IMR-90 (cell line): ENCODE data around the gene DOCK2. TPM values are rescaled to one million over a fixed set of nuclear protein-coding genes. Genes with fewer than 3 reads are reported as not detected.

Experiments
- ATAC-seq: fragments of 200-7000 bp; cut with Tn5 transposase; 2 replicates; pipeline ENCODE4 v1.9.1; 2020; ENCODE audit warnings: low read depth, mild to moderate bottlenecking, moderate library complexity
- BruUV-seq: library from RNA; stranded (reverse); fragments of 400-500 nt; replicated peaks from 2 replicates; lab custom pipeline; 2021; lab: Mats Ljungman, UMichigan
- CTCF ChIA-PET: fragments of 300-600 bp; formaldehyde crosslinking; extraction: SDS; loops from one replicate; lab custom pipeline; 2021; ENCODE audit warnings: antibody characterized with exemption; lab: Yijun Ruan, JAX
- POLR2A ChIA-PET: fragments of 300-600 bp; sonication (Branson Sonifier 250); formaldehyde crosslinking; loops from one replicate; lab custom pipeline; 2022; ENCODE audit warnings: antibody characterized with exemption; ENCODE audit not compliant: unreplicated experiment; lab: Charles Lee
- DNase-seq: peaks from one replicate; pipeline ENCODE4 v3.0.0; 2013
- H2AFZ ChIP-seq: replicated peaks from 2 replicates; pipeline ENCODE3; 2013; ENCODE audit warnings: low read length, mild to moderate bottlenecking; ENCODE audit not compliant: poor library complexity
- H2AK5ac ChIP-seq: 2 replicates; pipeline ENCODE4 v1.6.1; 2013; ENCODE audit warnings: low read depth, low read length, inconsistent platforms
- H2AK9ac ChIP-seq: replicated peaks from 2 replicates; pipeline ENCODE3; 2013; ENCODE audit warnings: mild to moderate bottlenecking, low read depth, low read length, moderate library complexity; ENCODE audit not compliant: poor library complexity
- H2BK120ac ChIP-seq: 2 replicates; pipeline ENCODE4 v1.6.1; 2013; ENCODE audit warnings: low read depth, low read length, inconsistent platforms
- H2BK15ac ChIP-seq: 3 replicates; pipeline ENCODE4 v1.6.1; 2013; ENCODE audit warnings: low read depth, low read length, inconsistent platforms
- H2BK20ac ChIP-seq: 2 replicates; pipeline ENCODE4 v1.6.1; 2013; ENCODE audit warnings: low read depth, mild to moderate bottlenecking, inconsistent platforms, low read length, moderate library complexity
- H2BK5ac ChIP-seq: 2 replicates; pipeline ENCODE4 v1.6.1; 2013; ENCODE audit warnings: mild to moderate bottlenecking, low read depth, low read length, inconsistent platforms; ENCODE audit not compliant: poor library complexity, severe bottlenecking
- H3K14ac ChIP-seq: replicated peaks from 2 replicates; pipeline ENCODE4 v1.6.1; 2013; ENCODE audit warnings: low read depth, low read length, inconsistent platforms
- H3K18ac ChIP-seq: 2 replicates; pipeline ENCODE4 v1.6.1; 2013; ENCODE audit warnings: low read depth, low read length, control low read depth
- H3K23ac ChIP-seq: 2 replicates; pipeline ENCODE4 v1.6.1; 2013; ENCODE audit warnings: low read depth, low read length, inconsistent platforms
- H3K27ac ChIP-seq: 2 replicates; pipeline ENCODE4 v1.5.1; 2013; ENCODE audit warnings: mild to moderate bottlenecking, control low read depth, low read length; ENCODE audit not compliant: insufficient read depth
- H3K27me3 ChIP-seq: 2 replicates; pipeline ENCODE4 v1.6.1; 2013; ENCODE audit warnings: low read length; ENCODE audit not compliant: control insufficient read depth, insufficient read depth
- H3K36me3 ChIP-seq: 2 replicates; pipeline ENCODE4 v1.6.1; 2013; ENCODE audit warnings: low read length, mixed read lengths; ENCODE audit not compliant: control insufficient read depth, insufficient read depth
- H3K4ac ChIP-seq: 2 replicates; pipeline ENCODE4 v1.6.1; 2013; ENCODE audit warnings: low read depth, low read length, inconsistent platforms
- H3K4me1 ChIP-seq: 2 replicates; pipeline ENCODE4 v1.6.1; 2013; ENCODE audit warnings: low read length, mixed read lengths; ENCODE audit not compliant: control insufficient read depth, insufficient read depth
- H3K4me2 ChIP-seq: 2 replicates; pipeline ENCODE4 v1.6.1; 2013; ENCODE audit warnings: low read depth, mild to moderate bottlenecking, control low read depth, low read length, moderate library complexity
- H3K4me3 ChIP-seq: 2 replicates; pipeline ENCODE4 v1.5.1; 2013; ENCODE audit warnings: low read depth, mild to moderate bottlenecking, control low read depth, low read length, moderate library complexity; ENCODE audit not compliant: insufficient read depth
- H3K56ac ChIP-seq: 2 replicates; pipeline ENCODE4 v1.6.1; 2013; ENCODE audit warnings: low read length, inconsistent platforms; ENCODE audit not compliant: insufficient read depth; ENCODE audit errors: extremely low read depth
- H3K79me1 ChIP-seq, 2 experiments: 2 replicates each; pipeline ENCODE4 v1.6.1; 2013; ENCODE audit warnings: low read length in 2 of 2, inconsistent platforms in 1 of 2, low read depth in 1 of 2
- H3K9ac ChIP-seq: 2 replicates; pipeline ENCODE4 v1.6.1; 2013; ENCODE audit warnings: low read depth, low read length, control low read depth
- H3K9me1 ChIP-seq: 2 replicates; pipeline ENCODE4 v1.6.1; 2013; ENCODE audit warnings: low read length, inconsistent platforms; ENCODE audit not compliant: insufficient read depth
- H3K9me3 ChIP-seq: 2 replicates; pipeline ENCODE4 v1.6.1; 2013; ENCODE audit warnings: low read length; ENCODE audit not compliant: control insufficient read depth, insufficient read depth
- H4K20me1 ChIP-seq: 2 replicates; pipeline ENCODE4 v1.6.1; 2013; ENCODE audit warnings: low read length, inconsistent platforms; ENCODE audit not compliant: insufficient read depth
- H4K5ac ChIP-seq: 2 replicates; pipeline ENCODE4 v1.6.1; 2013; ENCODE audit warnings: mild to moderate bottlenecking, low read depth, low read length, control low read depth
- H4K8ac ChIP-seq, 2 experiments: 2 replicates each; pipeline ENCODE4 v1.6.1; 2013; ENCODE audit warnings: low read depth in 2 of 2, low read length in 2 of 2, control low read depth in 1 of 2, inconsistent platforms in 1 of 2
- H4K91ac ChIP-seq: 2 replicates; pipeline ENCODE4 v1.6.1; 2013; ENCODE audit warnings: low read depth, low read length, inconsistent platforms; ENCODE audit not compliant: insufficient read depth
- CTCF ChIP-seq: conservative IDR thresholded peaks from 2 replicates; pipeline ENCODE4 v1.5.1; 2012; ENCODE audit warnings: mild to moderate bottlenecking, low read depth, low read length, improper control_type of control experiment
- MAFK ChIP-seq: IDR thresholded peaks from 2 replicates; pipeline ENCODE4 v1.6.1; 2012; ENCODE audit warnings: low read depth, low read length, improper control_type of control experiment
- RAD21 ChIP-seq: IDR thresholded peaks from 2 replicates; pipeline ENCODE4 v1.6.1; 2012; ENCODE audit warnings: low read length, improper control_type of control experiment
- RCOR1 ChIP-seq: IDR thresholded peaks from 2 replicates; pipeline ENCODE4 v1.6.1; 2012; ENCODE audit warnings: mild to moderate bottlenecking, low read length, improper control_type of control experiment; ENCODE audit not compliant: insufficient replicate concordance
- SMC3 ChIP-seq: fragments of 150-350 bp; IDR thresholded peaks from 2 replicates; pipeline ENCODE4 v1.6.1; 2016; ENCODE audit warnings: low read depth, mild to moderate bottlenecking, antibody characterized with exemption, low read length, moderate library complexity
- WGBS, 2 experiments: methylation state at CpG; one replicate each; pipeline versions ENCODE4 v1.1.5 to v1.1.7; 2013; ENCODE audit warnings: missing lambda C conversion rate in 2 of 2; ENCODE audit not compliant: insufficient read length in 1 of 2; ENCODE audit errors: extremely low coverage in 2 of 2; 5-methylcytosine and 5-hydroxymethylcytosine counted together
- dilution Hi-C: fragments of 300-500 bp; cut with HindIII; formaldehyde crosslinking; loops from one replicate; pipeline ENCODE4 v1.14.3; 2018; ENCODE audit warnings: low sequenced_read_pairs; ENCODE audit not compliant: unreplicated experiment
- in situ Hi-C: fragments of 300-500 bp; cut with MboI; formaldehyde crosslinking; loops from 3 replicates; pipeline ENCODE4 v1.14.3; 2019; ENCODE audit warnings: low sequenced_read_pairs, inconsistent platforms, mixed read lengths
- intact Hi-C: fragments of 100-400 bp; cut with micrococcal nuclease; formaldehyde crosslinking; loops from 2 replicates; pipeline ENCODE4 v1.10.0; 2022
- polyA plus RNA-seq, 3 experiments: library from polyadenylated mRNA; depleted of rRNA; stranded (reverse); fragments of >200 nt; gene quantifications; 2 replicates each; pipeline ENCODE4 v1.2.3, GENCODE V29; 2012; ENCODE audit warnings: low replicate concordance in 1 of 3
- total RNA-seq: library from RNA; depleted of rRNA; stranded (reverse); fragments of >200 nt; gene quantifications from 2 replicates; pipeline ENCODE4 v1.2.3, GENCODE V29; 2012

The DOCK2 gene
- total and polyA plus RNA-seq, 2 of the 4 experiments (the other 2 are of a cell fraction) = 0.72 to 3.0 TPM

GRCh38 chr5:169701910-169702451 is 64.9 kb downstream of the DOCK2 start:
- peak overlapping the region; percentile 73 for H2AFZ ChIP-seq
- H3K4me2 ChIP-seq = no peak overlapping the region
- peak overlapping the region; percentile 21 for H2BK5ac ChIP-seq
- H2AK5ac ChIP-seq = peak overlapping the region; percentile 84
- H2AK9ac ChIP-seq = peak overlapping the region; percentile 30
- no peak overlapping the region for H3K27ac ChIP-seq
- peak overlapping the region; percentile 70 for H3K14ac ChIP-seq
- H3K79me1 ChIP-seq = peaks cover 0 to 12% of the 10 kb centered on the region in 2 experiments; a peak in 1 of 4 replicates
- TF ChIP-seq RAD21 (peak; percentile 78), RCOR1 (no peak), CTCF (peak; percentile 80), SMC3 (peak; percentile 68), MAFK (no peak)
- H2BK20ac ChIP-seq = peak overlapping the region; percentile 78
- DNase-seq (peak; percentile 64), ATAC-seq (peak; percentile 72)
- H2BK15ac ChIP-seq = peak overlapping the region; percentile 86
- H4K91ac ChIP-seq = peak overlapping the region; percentile 83
- peak overlapping the region; percentile 69 to 86; a peak in 3 of 4 replicates for H4K8ac ChIP-seq
- no peaks in the 10 kb centered on the region for H3K9me3 ChIP-seq
- intact Hi-C loops = loop anchor here (1.0 to 10.0 kb wide), 4 partner anchors 101 to 717 kb away; partner anchors contain the start of gene INSYN2B
- WGBS, 2 experiments = no CpG with 5 or more reads among the region's 8 CpGs
- H3K9me1 ChIP-seq = peaks cover 22% of the 10 kb centered on the region
- H2BK120ac ChIP-seq = peak overlapping the region; percentile 79
- in situ Hi-C loops = loop anchor here (5.0 kb wide), 1 partner anchor 280 kb away; the partner anchor contains the start of gene INSYN2B
- H3K36me3 ChIP-seq = no peaks in the 10 kb centered on the region
- peak overlapping the region; percentile 40 for H3K23ac ChIP-seq
- peak overlapping the region; percentile 36; the same call in 1 of the 2 replicates for H3K18ac ChIP-seq
- dilution Hi-C loops = no loop called here
- BruUV-seq = no TSS peak
- 0 out of 2 replicates have a peak overlapping the region, but pooled peaks have one; percentile 9 for H3K9ac ChIP-seq
- ChIA-PET CTCF (interaction anchor here (0.7 to 9.1 kb wide), 10 partner anchors 12 to 369 kb away, joined by 3 to 117 read pairs (median 4); partner anchors contain the start of gene INSYN2B), POLR2A (no interaction called here)
- peak overlapping the region; percentile 82 for H3K4ac ChIP-seq
- H3K27me3 ChIP-seq = no peaks in the 10 kb centered on the region
- H3K4me1 ChIP-seq = peaks cover 24% of the 10 kb centered on the region
- H4K5ac ChIP-seq = no peak overlapping the region
- H4K20me1 ChIP-seq = no peaks in the 10 kb centered on the region
- H3K4me3 ChIP-seq = no peak overlapping the region
- H3K56ac ChIP-seq = 0 out of 2 replicates have a peak overlapping the region, but pooled peaks have one; percentile 11
